ENCODE results near the gene FRAS1.
"Not testable (repeated sequence)": the region's sequence is repeated elsewhere in the genome, so short reads cannot be mapped to it uniquely, and the experiment has no call there.

The FRAS1 gene

GRCh38 chr4:78057135-78057599, at the start of gene FRAS1:
FRAS1 (plus strand) TSS chr4:78057323; CDS start chr4:78058010, 687 bp downstream.
- DNase-seq, result no peak

- DNase-seq, result not testable (repeated sequence)
Measured at GRCh38 chr4:78011003-78011402, 46.1 kb upstream of the FRAS1 start.

GRCh38 chr4:78014889-78015886, 41.9 kb upstream of the FRAS1 start:
- DNase-seq, result no peak

GRCh38 chr4:78018271-78019049, 38.7 kb upstream of the FRAS1 start:
- no peak for DNase-seq

GRCh38 chr4:78019414-78019813, 37.7 kb upstream of the FRAS1 start:
- DNase-seq, result no peak

GRCh38 chr4:78020677-78021076, 36.4 kb upstream of the FRAS1 start:
- DNase-seq, result no peak

GRCh38 chr4:78022517-78022916, 34.6 kb upstream of the FRAS1 start:
- no peak for DNase-seq

- no peak for DNase-seq
Measured at GRCh38 chr4:78024085-78024484, 33.0 kb upstream of the FRAS1 start.

- no peak for DNase-seq
Measured at GRCh38 chr4:78024576-78025091, 32.5 kb upstream of the FRAS1 start.

GRCh38 chr4:78031417-78031950, 25.6 kb upstream of the FRAS1 start:
- DNase-seq, result no peak

- DNase-seq, result no peak
Measured at GRCh38 chr4:78032446-78032845, 24.7 kb upstream of the FRAS1 start.

- DNase-seq, result no peak
Measured at GRCh38 chr4:78032929-78033328, 24.2 kb upstream of the FRAS1 start.

- no peak for DNase-seq
Measured at GRCh38 chr4:78033861-78034260, 23.3 kb upstream of the FRAS1 start.

- no peak for DNase-seq
Measured at GRCh38 chr4:78038704-78039103, 18.4 kb upstream of the FRAS1 start.

- DNase-seq, result no peak
Measured at GRCh38 chr4:78039678-78040077, 17.4 kb upstream of the FRAS1 start.

- DNase-seq, result no peak
Measured at GRCh38 chr4:78040431-78040830, 16.7 kb upstream of the FRAS1 start.

GRCh38 chr4:78047366-78047765, 9.8 kb upstream of the FRAS1 start:
- no peak for DNase-seq

- DNase-seq, result peak; percentile 78
Measured at GRCh38 chr4:78056265-78057129, 626 bp upstream of the FRAS1 start.

GRCh38 chr4:78057600-78058550, 752 bp downstream of the FRAS1 start:
- peak; percentile 52 for DNase-seq

- peak; percentile 52 for DNase-seq
Measured at GRCh38 chr4:78058591-78059523, 1.7 kb downstream of the FRAS1 start.

All from kidney glomerular epithelial cell (primary cell).